ENCODE results near the gene MAP9.
"Not testable (repeated sequence)": the region's sequence is repeated elsewhere in the genome, so short reads cannot be mapped to it uniquely, and the experiment has no call there.

MAP9 gene

DNA sequence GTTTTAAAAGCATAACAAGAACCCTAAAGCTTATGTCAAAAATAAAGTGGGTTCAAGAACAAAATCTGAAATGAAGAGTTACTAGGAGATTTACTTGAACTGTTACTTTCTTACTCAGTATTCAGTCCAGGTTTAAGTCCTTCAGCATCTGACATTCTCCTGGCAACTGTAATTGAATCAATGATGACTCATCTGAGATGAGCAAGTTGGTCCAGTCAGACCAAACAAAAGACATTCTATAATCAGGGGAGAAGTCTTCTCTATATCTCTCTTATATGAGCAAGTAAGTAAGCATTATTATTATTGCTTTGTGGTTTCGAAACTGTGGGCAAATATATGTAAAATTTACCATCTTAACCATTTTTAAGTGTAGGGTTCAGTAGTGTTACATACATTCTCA is 34.6 kb downstream of the MAP9 start:
- peak; percentile 60 for DNase-seq (ENCODE audit: low spot score)

DNA sequence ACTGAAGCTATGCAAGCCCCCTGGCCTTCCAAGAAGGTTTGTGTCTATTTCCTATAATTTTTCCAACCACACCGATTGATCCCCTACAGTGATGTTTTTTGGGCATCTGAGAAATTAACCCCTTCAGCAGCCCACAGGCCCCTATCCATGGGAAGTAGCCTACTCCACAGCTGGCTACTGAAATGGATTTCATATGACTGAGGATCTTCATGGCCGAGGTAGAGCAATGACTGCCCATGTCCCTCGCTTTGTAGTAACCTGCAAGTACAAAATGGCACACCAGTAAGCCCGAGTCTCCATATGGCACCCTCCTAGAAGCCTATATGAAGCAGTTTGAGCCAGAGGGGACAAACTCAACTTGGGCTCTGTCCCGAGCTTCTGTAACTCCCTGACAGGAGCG is 36.8 kb downstream of the MAP9 start:
- DNase-seq (ENCODE audit: low spot score): no peak

DNA sequence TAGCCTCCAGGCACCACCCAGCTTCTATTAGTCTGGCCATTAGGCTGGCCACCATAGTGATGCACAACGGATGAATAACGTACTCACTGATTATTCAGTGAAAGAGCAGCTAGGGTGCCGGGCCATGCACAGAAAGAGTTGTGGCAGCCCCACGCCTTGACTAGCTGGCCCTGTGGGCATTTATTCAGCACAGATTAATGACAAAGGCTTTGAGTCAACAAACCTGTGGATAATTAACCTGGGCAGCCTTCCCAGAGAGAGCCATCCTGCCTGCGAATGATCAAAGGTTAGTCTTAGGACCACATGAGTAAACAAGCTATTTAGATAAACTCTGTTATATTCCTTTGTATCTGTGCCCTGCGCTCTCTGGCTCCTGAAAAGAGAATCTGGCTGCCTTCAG is 37.2 kb downstream of the MAP9 start:
- peak; percentile 74 for DNase-seq (ENCODE audit: low spot score)

DNA sequence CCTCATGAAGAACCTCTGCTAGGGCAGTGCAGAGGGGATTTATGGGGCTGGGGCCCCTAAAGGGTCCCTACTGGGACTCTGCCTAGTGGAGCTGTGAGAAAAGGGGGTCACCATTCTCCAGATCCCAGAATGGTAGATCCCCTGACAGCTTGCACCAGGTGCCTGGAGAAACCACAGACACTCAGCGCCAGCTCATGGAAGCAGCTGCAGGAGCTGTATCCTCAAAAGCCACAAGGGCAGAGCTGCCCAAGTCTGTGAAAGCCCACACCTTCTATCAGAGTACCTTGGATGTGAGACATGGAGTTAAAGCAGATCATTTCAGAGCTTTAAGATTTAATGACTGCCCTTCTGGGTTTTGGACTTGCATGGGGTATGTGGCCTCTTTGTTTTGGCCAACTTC is 38.6 kb downstream of the MAP9 start:
- DNase-seq (ENCODE audit: low spot score): no peak

DNA sequence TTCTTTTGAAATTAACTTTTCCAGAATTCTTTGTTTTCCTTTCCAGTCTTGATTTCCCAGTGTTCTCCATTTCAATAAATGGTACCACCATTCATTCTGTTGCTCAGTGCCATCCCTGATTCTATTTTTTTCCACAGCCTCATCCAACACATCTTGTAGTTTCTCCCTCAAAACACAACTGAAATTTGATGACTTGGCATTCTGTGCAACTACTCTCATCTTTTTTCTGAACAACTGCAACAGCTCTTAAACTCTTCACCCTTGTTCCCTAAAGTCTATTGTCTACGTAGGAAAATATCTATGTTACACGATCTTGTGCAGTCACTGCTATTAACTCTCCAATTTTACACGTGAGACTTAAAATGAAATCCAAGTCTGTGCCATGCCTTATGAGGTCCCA is 40.5 kb downstream of the MAP9 start:
- no peak for DNase-seq (ENCODE audit: low spot score)

DNA sequence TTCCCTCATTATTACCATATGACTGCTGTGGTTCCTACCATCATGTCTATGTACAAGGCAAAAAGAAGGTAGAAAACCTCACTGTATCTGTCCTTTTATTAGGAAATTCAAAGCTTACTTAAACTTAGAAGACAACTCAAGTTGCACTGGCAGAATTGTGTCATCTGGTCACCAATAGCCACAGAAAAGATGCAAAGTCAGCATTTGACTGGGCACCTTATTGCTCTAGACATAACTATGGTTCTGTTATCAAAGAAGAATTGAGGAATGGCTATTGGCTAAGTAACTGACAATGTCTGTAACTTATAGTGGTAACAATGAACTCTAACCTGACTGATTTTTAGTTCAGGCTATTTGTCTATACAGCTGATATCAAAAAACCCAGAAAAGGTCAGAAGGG is 45.3 kb downstream of the MAP9 start:
- no peak for DNase-seq (ENCODE audit: low spot score)

DNA sequence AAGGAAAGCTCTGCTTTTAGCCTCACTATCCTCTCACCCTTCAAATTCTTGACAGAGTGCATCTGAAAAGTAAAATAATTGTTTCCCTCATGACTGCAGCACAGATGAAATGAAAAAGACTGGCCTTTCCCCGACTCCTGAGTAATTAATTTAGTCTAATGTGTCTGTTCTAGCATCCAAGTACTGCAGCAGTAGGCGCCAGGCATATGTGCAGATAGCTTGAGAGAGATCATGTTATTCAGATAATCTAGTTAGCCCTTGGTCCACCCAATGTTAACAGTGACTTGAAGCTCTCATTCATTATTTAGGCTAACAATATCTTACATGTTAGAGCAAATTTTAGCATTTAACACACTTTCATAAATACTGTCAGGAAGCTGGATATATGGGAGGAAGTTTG is 54.0 kb downstream of the MAP9 start:
- DNase-seq (ENCODE audit: low spot score): no peak

DNA sequence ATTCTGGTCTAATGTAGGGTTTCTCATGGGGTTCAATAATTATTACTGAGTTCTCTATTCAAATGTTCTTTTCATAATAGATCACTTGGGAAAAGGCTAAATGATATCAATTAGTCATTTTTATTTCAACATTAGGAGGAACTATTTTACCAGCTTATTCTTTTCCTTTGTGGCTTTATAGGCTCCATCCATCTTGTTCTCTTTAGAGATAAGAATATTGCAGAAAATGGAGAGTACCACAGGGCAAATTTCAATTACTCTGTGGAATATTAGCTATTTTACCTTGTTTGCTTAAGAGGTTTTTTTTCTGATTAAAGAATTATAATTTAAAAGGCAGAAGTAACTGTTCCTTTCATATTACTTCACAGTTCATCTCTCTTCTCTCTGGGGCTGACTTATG is 55.8 kb downstream of the MAP9 start:
- DNase-seq (ENCODE audit: low spot score): no peak

DNA sequence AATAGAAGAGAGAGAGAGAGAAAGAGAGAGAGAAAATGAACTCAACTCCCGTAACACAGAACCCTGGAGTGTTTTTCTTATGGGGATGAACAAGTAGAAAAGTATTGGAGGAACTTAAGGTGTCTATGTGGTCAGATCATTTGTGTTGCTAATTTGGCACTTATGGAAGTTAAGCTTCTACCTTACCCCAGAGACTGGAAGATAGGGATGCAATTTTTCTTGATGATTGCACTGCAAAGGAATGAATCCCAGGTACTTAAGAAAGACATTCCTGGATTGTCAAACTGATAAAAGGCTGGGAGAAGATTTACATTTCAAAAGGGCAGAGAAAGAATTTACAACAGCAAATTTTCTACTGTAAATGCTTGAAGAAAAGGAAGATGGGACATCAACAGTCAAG is 57.2 kb downstream of the MAP9 start:
- peak; percentile 50 for DNase-seq (ENCODE audit: low spot score)

DNA sequence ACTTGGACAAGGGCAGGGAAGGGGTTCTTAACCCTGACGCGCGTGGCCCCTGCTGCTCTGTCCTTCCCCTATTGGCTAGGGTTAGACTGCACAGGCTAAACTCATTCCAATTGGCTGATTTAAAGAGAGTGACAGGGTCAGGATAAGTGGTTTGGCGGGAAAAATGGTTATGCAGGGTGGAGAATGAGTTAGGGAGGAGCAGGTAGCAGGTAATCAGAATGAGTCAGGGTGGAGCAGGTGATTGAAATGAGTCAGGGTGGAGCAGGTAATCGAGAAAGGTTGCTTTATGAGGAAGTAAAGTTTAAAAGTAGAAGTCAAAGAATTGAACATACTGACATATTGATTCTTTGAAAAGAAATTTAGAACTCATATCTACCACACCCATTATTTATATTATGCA is 64.7 kb downstream of the MAP9 start:
- DNase-seq (ENCODE audit: low spot score): not testable (repeated sequence)

DNA sequence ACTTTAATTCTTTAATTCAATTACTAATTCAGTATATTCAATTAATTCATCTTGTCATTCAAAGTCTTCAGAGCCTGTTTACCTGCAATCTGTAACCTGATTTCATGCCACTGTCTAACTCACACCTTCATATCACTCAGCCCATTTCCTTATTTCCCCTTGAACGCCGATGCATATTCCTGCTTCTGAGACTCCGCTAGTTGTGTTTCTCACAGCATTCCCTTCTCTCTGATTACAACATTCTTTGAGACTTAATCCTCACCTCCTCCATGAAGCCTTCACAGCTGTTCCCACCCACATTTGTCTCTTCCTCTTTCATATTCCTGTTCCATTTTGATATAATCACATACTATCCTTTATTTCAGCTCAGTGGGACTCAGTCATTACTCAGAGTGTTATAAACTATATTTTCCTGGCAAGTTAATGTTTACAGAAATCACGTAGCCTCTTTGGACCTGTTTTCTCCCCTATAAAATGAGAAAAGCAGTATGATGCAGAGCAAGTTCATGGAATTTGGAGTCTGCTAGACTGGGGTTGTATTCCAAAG is 69.0 kb downstream of the MAP9 start:
- no peak for DNase-seq (ENCODE audit: low spot score)

DNA sequence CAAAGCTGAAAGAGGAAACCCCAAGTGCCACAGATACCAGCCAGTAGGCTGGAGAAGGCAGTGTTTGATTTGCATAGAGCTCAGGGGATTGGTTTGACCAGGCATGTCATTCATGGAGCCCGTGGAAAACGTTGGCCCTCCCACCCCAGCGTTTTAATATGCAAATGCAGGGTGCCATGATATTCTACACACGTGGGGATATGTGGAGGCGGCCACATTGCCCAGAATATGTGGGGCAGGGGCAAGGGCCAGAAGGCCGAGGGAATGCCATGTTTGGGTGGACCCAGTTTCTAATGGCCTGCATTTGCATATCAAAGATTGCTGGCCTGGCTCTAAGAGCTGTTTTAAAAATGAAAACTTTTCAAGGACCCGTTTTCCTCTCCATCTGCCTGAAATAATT is 71.1 kb downstream of the MAP9 start:
- DNase-seq (ENCODE audit: low spot score): no peak

DNA sequence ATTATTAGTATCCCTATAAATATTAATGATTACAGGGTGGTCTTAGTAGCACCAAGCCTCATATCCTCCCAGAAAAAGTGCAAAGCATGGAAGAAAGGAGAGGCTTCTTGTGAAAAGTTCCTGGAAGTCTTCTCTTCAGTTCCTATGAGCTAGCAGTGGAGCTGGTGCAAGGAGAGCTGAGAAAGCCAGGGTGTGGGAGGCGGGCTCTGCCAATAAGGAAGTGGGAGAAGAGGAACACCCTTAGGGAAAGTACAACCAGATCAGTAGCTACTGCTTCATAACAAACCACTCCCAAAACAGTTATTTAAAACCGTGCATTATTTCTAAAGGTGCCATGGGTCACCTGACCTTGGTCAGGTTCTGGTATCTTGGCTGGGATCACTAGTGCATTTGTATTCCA is 72.4 kb downstream of the MAP9 start:
- DNase-seq (ENCODE audit: low spot score): peak; percentile 2

DNA sequence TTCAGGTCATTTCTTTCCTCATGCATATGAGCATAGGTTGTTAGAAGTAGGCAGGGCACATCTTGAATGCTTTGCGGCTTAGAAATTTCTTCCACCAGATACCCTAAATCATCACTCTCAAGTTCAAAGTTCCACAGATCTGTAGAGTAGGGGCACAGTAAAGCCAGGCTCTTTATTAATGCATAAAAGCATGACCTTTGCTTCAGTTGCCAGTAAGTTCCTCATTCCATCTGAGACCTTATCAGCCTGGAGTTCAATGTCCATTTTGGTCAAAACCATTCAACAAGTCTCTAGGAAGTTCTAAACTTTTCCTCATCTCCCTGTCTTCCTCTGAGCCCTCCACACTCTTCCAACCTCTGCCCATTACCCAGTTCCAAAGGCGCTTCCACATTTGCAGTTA is 77.7 kb downstream of the MAP9 start:
- DNase-seq (ENCODE audit: low spot score): no peak

All from kidney tubule cell (primary cell).